ENCODE data around the gene EIF4B. TPM values are rescaled to one million over a fixed set of nuclear protein-coding genes. Genes with fewer than 3 reads are reported as not detected.
A peak's percentile ranks its signal among the peaks of the same experiment; 100 is the strongest.
"Not testable (repeated sequence)": the region's sequence is repeated elsewhere in the genome, so short reads cannot be mapped to it uniquely, and the experiment has no call there.

The EIF4B gene
- total RNA-seq, 2 experiments from 2014 or later: 686 to 718 TPM

GRCh38 chr12:53004582-53004981, 1.7 kb upstream of the EIF4B start:
- no peaks in the 10 kb centered on the region for H3K9me3 Mint-ChIP-seq
- H3K4me3 Mint-ChIP-seq: peak overlapping the region; percentile 75
- CTCF ChIA-PET: interaction anchor here (2.3 kb wide), 1 partner anchor 23 kb away, joined by 9 read pairs; no protein-coding TSS in a partner anchor
- H3K27me3 Mint-ChIP-seq: peaks cover 4% of the 10 kb centered on the region
- peaks cover 23% of the 10 kb centered on the region for H3K36me3 Mint-ChIP-seq
- no peak overlapping the region for H3K27ac Mint-ChIP-seq
- intact Hi-C loops (cut with micrococcal nuclease): no loop called here
- DNase-seq: no peak
- POLR2A ChIA-PET: interaction anchor here (1.0 kb wide), 1 partner anchor 8 kb away, joined by 3 read pairs; no protein-coding TSS in a partner anchor
- peaks cover 34% of the 10 kb centered on the region for H3K4me1 Mint-ChIP-seq (ENCODE audit: low read depth)

DNA sequence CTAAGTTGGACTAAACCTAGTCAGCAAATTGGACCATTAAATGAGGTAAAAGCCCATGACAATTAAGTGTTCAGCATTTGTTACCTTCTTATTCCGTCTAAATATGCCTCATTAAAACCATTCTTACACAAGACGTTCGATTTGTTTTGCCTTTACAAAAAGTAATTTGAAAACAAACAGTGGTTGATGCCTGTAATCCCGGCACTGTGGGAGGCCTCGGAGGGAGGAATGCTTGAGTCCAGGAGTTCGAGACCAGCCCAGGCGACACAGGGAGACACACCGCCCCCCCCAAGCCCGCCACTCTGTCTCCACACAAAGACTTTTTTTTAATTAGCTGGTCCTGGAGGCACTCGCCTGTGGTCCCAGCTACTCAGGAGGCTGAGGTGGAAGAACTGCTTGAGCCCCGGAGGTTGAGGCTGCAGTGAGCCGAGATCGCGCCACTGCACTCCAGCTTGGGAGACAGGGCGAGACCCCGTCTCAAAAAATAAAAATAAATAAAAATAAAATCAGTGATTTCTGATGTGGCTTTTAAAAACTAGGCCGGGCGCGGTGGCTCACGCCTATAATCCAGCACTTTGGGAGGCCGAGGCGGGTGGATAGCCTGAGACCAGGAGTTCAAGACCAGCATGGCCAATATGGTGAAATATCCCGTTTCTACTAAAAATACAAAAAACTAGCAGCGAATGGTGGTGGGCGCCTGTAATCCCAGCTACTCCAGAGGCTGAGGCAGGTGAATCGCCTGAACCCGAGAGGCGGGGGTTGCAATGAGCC, 856 bp upstream of the EIF4B start:
- Mint-ChIP-seq H3K27me3 (no peaks in the 10 kb centered on the region), H3K4me3 (peak overlapping the region; percentile 98), H3K9me3 (no peaks in the 10 kb centered on the region), H3K27ac (peak overlapping the region; percentile 98), H3K36me3 (peaks cover 29% of the 10 kb centered on the region), H3K4me1 (ENCODE audit: low read depth) (peaks cover 42% of the 10 kb centered on the region)
- intact Hi-C loops (cut with micrococcal nuclease): loop anchor here (5.0 kb wide), 1 partner anchor 372 kb away; no protein-coding TSS in a partner anchor
- ChIA-PET CTCF (interaction anchor here (0.8 to 2.3 kb wide), 6 partner anchors 24 to 935 kb away, joined by 3 to 10 read pairs (median 5); partner anchors contain the start of gene ATG101), POLR2A (interaction anchor here (0.6 to 2.3 kb wide), 6 partner anchors 9 to 340 kb away, joined by 3 to 6 read pairs (median 3); partner anchors contain the start of genes CSAD, SPRYD3 and ZNF740)
- DNase-seq: peak; percentile 24

DNA sequence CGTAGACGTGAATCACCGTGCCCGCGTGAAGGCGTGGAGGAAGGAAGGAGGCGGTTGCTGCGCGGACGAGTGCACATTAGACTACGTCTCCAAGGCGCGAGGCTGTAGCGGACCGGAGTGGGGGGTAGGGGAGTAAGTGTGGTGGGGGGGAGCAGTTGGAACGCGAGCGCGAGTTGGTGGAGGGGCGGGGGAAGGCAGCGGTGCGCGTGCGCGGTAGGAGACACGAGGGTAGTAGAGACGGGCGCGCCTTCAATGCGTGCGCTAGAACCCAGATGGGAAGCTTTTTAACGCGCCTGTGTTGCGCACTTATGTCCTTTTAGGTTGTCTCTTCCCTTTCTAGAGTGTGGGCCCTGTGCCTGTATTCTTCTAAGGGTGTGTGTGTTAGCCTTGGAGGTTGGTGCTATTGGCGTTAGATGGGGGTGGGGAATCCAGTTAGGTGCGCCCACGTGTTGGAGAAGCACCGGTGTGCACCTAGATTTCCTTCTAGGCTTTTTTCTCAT, 604 bp downstream of the EIF4B start:
- Mint-ChIP-seq H3K27me3 (no peaks in the 10 kb centered on the region), H3K36me3 (peaks cover 35% of the 10 kb centered on the region), H3K9me3 (no peaks in the 10 kb centered on the region), H3K4me3 (peak overlapping the region; percentile 98), H3K27ac (peak overlapping the region; percentile 98), H3K4me1 (ENCODE audit: low read depth) (peaks cover 57% of the 10 kb centered on the region)
- intact Hi-C loops (cut with micrococcal nuclease): loop anchor here (1.0 to 5.0 kb wide), 4 partner anchors 40 to 494 kb away; partner anchors contain the start of genes AAAS and TARBP2
- peak; percentile 86 for DNase-seq
- ChIA-PET POLR2A (interaction anchor here (0.8 to 2.3 kb wide), 6 partner anchors 14 to 338 kb away, joined by 3 to 6 read pairs (median 4); partner anchors contain the start of genes CSAD, SPRYD3 and ZNF740), CTCF (interaction anchor here (0.6 to 1.4 kb wide), 6 partner anchors 39 to 1108 kb away, joined by 3 to 5 read pairs (median 4); partner anchors contain the start of gene ATG101)

DNA sequence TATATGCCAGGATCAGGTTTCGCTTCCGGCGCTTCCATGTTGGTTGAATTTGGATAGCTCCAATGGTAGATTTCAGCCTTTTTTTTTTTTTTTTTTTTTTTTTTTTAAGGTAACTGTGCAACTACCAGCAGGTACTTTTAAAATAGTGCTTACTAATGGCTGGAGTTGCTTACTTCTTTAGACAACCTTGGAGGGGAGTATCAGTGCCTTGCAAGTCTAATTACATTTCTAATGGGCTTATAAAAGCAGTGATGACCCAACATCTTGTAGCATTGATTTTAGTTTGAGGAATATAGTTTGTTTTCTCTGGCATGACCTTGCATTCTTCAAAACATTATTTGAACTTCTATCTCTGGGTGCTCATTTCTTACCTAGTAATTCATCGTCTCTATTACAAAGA, 1.1 kb downstream of the EIF4B start:
- intact Hi-C loops (cut with micrococcal nuclease): loop anchor here (2.0 to 5.0 kb wide), 2 partner anchors 39 to 370 kb away; no protein-coding TSS in a partner anchor
- Mint-ChIP-seq H3K36me3 (peaks cover 37% of the 10 kb centered on the region), H3K4me1 (ENCODE audit: low read depth) (peaks cover 60% of the 10 kb centered on the region), H3K27me3 (no peaks in the 10 kb centered on the region), H3K27ac (peak overlapping the region; percentile 98), H3K4me3 (peak overlapping the region; percentile 98), H3K9me3 (no peaks in the 10 kb centered on the region)
- POLR2A ChIA-PET: interaction anchor here (0.8 to 2.3 kb wide), 3 partner anchors 14 to 72 kb away, joined by 3 to 6 read pairs (median 4); partner anchors contain the start of gene SPRYD3
- CTCF ChIA-PET: interaction anchor here (0.6 to 1.5 kb wide), 5 partner anchors 31 to 95 kb away, joined by 3 to 5 read pairs (median 3); no protein-coding TSS in a partner anchor
- DNase-seq: no peak

GRCh38 chr12:53008760-53009159, 2.5 kb downstream of the EIF4B start:
- peaks cover 43% of the 10 kb centered on the region for H3K36me3 Mint-ChIP-seq
- H3K4me3 Mint-ChIP-seq: peak overlapping the region; percentile 98
- peaks cover 70% of the 10 kb centered on the region for H3K4me1 Mint-ChIP-seq (ENCODE audit: low read depth)
- DNase-seq, POLR2A ChIA-PET, H3K27me3 Mint-ChIP-seq, H3K9me3 Mint-ChIP-seq, H3K27ac Mint-ChIP-seq: not testable (repeated sequence)
- CTCF ChIA-PET: interaction anchor here (1.5 kb wide), 1 partner anchor 45 kb away, joined by 3 read pairs; no protein-coding TSS in a partner anchor
- intact Hi-C loops (cut with micrococcal nuclease): loop anchor here (5.0 kb wide), 1 partner anchor 369 kb away; no protein-coding TSS in a partner anchor

- Mint-ChIP-seq H3K36me3 (peaks cover 52% of the 10 kb centered on the region), H3K4me1 (ENCODE audit: low read depth) (peaks cover 77% of the 10 kb centered on the region), H3K27me3 (no peaks in the 10 kb centered on the region), H3K27ac (no peak overlapping the region), H3K4me3 (no peak overlapping the region), H3K9me3 (no peaks in the 10 kb centered on the region)
- DNase-seq: no peak
- ChIA-PET CTCF (interaction anchor here (1.3 to 1.6 kb wide), 2 partner anchors 28 to 36 kb away, joined by 3 to 6 read pairs; no protein-coding TSS in a partner anchor), POLR2A (no interaction called here)
- intact Hi-C loops (cut with micrococcal nuclease): no loop called here
These were observed 4.7 kb downstream of the EIF4B start for GRCh38 chr12:53010955-53011354.

GRCh38 chr12:53011889-53012288, 5.6 kb downstream of the EIF4B start:
- Mint-ChIP-seq H3K9me3 (no peaks in the 10 kb centered on the region), H3K36me3 (peaks cover 55% of the 10 kb centered on the region), H3K27me3 (no peaks in the 10 kb centered on the region), H3K4me1 (ENCODE audit: low read depth) (peaks cover 79% of the 10 kb centered on the region), H3K4me3 (no peak overlapping the region), H3K27ac (peak overlapping the region; percentile 61)
- ChIA-PET CTCF (no interaction called here), POLR2A (no interaction called here)
- intact Hi-C loops (cut with micrococcal nuclease): no loop called here
- no peak for DNase-seq

DNA sequence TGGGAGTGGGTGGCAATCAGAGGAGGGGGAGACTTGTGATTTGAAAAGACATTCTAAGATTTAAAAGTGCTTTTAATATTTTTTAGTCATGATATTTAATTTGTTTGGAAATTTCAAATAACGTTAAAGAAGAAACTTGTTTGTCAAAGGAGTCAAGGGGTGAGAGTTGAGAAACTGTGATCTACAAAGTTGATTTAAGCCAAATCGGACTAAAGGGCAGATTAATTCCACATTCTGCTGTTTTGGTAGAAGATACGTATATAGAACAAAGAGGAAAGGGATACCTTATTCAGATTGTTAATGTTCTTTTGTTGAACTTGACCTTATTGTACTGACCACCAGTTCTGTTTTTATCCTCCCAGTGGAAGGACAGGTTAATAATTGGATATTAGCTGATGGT, 6.7 kb downstream of the EIF4B start:
- no peaks in the 10 kb centered on the region for H3K27me3 Mint-ChIP-seq
- no peak overlapping the region for H3K4me3 Mint-ChIP-seq
- ChIA-PET CTCF (no interaction called here), POLR2A (interaction anchor here (0.6 kb wide), 1 partner anchor 10 kb away, joined by 3 read pairs; no protein-coding TSS in a partner anchor)
- H3K4me1 Mint-ChIP-seq (ENCODE audit: low read depth): peaks cover 71% of the 10 kb centered on the region
- H3K9me3 Mint-ChIP-seq: no peaks in the 10 kb centered on the region
- H3K27ac Mint-ChIP-seq: no peak overlapping the region
- intact Hi-C loops (cut with micrococcal nuclease): no loop called here
- peaks cover 57% of the 10 kb centered on the region for H3K36me3 Mint-ChIP-seq
- DNase-seq: no peak

DNA sequence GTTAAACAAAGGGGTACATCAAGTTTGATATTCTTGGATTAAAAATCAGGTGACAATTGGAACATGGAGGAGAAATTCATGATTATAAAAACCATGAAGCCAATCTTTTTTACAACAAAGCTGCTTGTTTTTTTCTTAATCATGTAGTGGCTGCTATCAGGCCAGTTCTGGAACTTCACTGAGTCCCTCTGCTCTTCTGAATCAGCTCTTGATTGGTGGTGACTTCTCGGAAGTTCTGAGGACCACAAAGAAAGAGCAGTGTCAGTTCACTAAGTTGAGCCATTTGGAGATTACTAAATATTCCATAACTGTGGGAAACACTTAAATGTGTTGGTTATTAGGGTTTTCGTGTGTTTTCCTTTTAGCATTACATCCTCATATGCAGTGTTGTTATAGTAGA, 8.5 kb downstream of the EIF4B start:
- CTCF ChIA-PET: no interaction called here
- Mint-ChIP-seq H3K9me3 (no peaks in the 10 kb centered on the region), H3K27ac (peak overlapping the region; percentile 67), H3K36me3 (peaks cover 61% of the 10 kb centered on the region), H3K27me3 (no peaks in the 10 kb centered on the region), H3K4me3 (no peak overlapping the region), H3K4me1 (ENCODE audit: low read depth) (peaks cover 55% of the 10 kb centered on the region)
- intact Hi-C loops (cut with micrococcal nuclease): no loop called here
- POLR2A ChIA-PET: interaction anchor here (0.7 kb wide), 1 partner anchor 10 kb away, joined by 3 read pairs; no protein-coding TSS in a partner anchor
- no peak for DNase-seq

DNA sequence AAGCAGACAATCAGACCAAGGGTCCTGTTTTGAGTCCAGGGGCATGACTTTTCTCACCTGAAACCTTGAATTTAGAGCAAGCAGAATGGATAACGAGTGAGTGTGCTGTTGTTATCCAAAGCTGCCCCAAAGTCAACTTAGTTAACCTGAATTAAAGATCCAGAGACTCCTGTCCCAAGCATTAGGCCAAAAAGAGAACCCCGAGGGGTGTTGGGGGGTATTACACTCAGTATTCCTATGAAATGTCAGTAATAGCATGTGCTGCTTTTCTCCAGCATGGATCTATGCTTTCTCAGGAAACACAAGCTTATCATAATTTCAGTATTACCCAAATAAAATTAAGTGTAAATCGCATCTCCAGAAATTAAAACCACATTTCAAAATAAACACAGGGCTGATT, 19.0 kb downstream of the EIF4B start:
- Mint-ChIP-seq H3K4me1 (ENCODE audit: low read depth) (no peaks in the 10 kb centered on the region), H3K9me3 (no peaks in the 10 kb centered on the region), H3K36me3 (peaks cover 53% of the 10 kb centered on the region), H3K4me3 (no peak overlapping the region), H3K27ac (no peak overlapping the region), H3K27me3 (no peaks in the 10 kb centered on the region)
- no peak for DNase-seq
- CTCF ChIA-PET: interaction anchor here (1.2 to 2.0 kb wide), 3 partner anchors 8 to 22 kb away, joined by 3 to 8 read pairs (median 4); no protein-coding TSS in a partner anchor
- POLR2A ChIA-PET: no interaction called here
- intact Hi-C loops (cut with micrococcal nuclease): no loop called here

DNA sequence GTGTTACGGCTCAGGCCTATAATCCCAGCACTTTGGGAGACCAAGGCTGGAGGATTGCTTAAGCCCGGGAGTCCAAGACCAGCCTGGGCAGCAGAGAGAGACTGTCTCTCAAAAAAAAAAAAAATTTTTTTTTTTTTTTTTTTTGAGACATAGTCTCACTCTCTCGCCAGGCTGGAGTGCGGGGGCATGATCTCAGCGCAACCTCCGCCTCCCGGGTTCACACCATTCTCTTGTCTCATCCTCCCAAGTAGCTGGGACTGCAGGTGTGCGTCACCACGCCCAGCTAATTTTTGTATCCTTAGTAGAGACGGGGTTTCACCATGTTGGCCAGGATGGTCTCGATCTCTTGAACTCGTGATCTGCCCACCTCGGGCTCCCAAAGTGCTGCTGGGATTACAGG, 20.8 kb downstream of the EIF4B start:
- H3K9me3 Mint-ChIP-seq; H3K27ac Mint-ChIP-seq; intact Hi-C loops (cut with micrococcal nuclease); H3K4me3 Mint-ChIP-seq; H3K27me3 Mint-ChIP-seq; DNase-seq; H3K4me1 Mint-ChIP-seq (ENCODE audit: low read depth): not testable (repeated sequence)
- peaks cover 58% of the 10 kb centered on the region for H3K36me3 Mint-ChIP-seq
- ChIA-PET POLR2A (interaction anchor here (0.8 kb wide), 1 partner anchor 12 kb away, joined by 3 read pairs; no protein-coding TSS in a partner anchor), CTCF (interaction anchor here (0.9 to 1.5 kb wide), 2 partner anchors 21 to 39 kb away, joined by 3 to 7 read pairs; no protein-coding TSS in a partner anchor)

- H3K27ac Mint-ChIP-seq: no peak overlapping the region
- ChIA-PET POLR2A (no interaction called here), CTCF (no interaction called here)
- H3K36me3 Mint-ChIP-seq: peaks cover 58% of the 10 kb centered on the region
- H3K9me3 Mint-ChIP-seq: no peaks in the 10 kb centered on the region
- no peak overlapping the region for H3K4me3 Mint-ChIP-seq
- DNase-seq: no peak
- H3K27me3 Mint-ChIP-seq: no peaks in the 10 kb centered on the region
- intact Hi-C loops (cut with micrococcal nuclease): no loop called here
- peaks cover 4% of the 10 kb centered on the region for H3K4me1 Mint-ChIP-seq (ENCODE audit: low read depth)
These were observed 25.4 kb downstream of the EIF4B start for GRCh38 chr12:53031616-53032015.

All from activated CD4-positive, alpha-beta memory T cell treated with anti-CD3 and anti-CD28 coated beads for 36 hours (primary cell).